Gastroesophageal sphincter (tissue), 3 donors: ENCODE measurements around the gene KCNJ3.

Source experiments
- EP300 ChIP-seq: sonication (generic); formaldehyde crosslinking; IDR thresholded peaks from one replicate; pipeline ENCODE4 v1.6.1; 2017; ENCODE audit warnings: antibody characterized with exemption, mild to moderate bottlenecking
- POLR2A ChIP-seq, 2 donors: fragments of 450-650 bp; IDR thresholded peaks; one replicate each; pipeline ENCODE4 v1.6.1; 2017; ENCODE audit warnings: antibody characterized with exemption in 2 of 2, mild to moderate bottlenecking in 2 of 2, moderate library complexity in 1 of 2
- POLR2AphosphoS5 ChIP-seq: sonication (generic); formaldehyde crosslinking; IDR thresholded peaks from one replicate; pipeline ENCODE4 v1.6.1; 2017; ENCODE audit warnings: antibody characterized with exemption
- TF ChIP-seq, protein P1 (sequence below), 4 experiments: fragments of 200-600 bp in 2 of 4; fragments of 450-650 bp in 2 of 4; sonication (generic) in 1 of 4; IDR thresholded peaks; one replicate each; pipeline ENCODE4 v1.5.1; 2017 to 2019; ENCODE audit warnings: antibody characterized with exemption in 4 of 4, mild to moderate bottlenecking in 2 of 4, moderate library complexity in 2 of 4

GRCh38 chr2:154804451-154804850, 106.0 kb downstream of the KCNJ3 start:
- TF ChIP-seq, protein P1, sequence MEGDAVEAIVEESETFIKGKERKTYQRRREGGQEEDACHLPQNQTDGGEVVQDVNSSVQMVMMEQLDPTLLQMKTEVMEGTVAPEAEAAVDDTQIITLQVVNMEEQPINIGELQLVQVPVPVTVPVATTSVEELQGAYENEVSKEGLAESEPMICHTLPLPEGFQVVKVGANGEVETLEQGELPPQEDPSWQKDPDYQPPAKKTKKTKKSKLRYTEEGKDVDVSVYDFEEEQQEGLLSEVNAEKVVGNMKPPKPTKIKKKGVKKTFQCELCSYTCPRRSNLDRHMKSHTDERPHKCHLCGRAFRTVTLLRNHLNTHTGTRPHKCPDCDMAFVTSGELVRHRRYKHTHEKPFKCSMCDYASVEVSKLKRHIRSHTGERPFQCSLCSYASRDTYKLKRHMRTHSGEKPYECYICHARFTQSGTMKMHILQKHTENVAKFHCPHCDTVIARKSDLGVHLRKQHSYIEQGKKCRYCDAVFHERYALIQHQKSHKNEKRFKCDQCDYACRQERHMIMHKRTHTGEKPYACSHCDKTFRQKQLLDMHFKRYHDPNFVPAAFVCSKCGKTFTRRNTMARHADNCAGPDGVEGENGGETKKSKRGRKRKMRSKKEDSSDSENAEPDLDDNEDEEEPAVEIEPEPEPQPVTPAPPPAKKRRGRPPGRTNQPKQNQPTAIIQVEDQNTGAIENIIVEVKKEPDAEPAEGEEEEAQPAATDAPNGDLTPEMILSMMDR (IDR thresholded peaks at IDR 0.05): no peak
- TF ChIP-seq POLR2A (IDR thresholded peaks at IDR 0.05) (no peak), POLR2AphosphoS5 (no peak), EP300 (no peak)
